ENCODE data around the gene ZNF646.

Gene ZNF646, protein sequence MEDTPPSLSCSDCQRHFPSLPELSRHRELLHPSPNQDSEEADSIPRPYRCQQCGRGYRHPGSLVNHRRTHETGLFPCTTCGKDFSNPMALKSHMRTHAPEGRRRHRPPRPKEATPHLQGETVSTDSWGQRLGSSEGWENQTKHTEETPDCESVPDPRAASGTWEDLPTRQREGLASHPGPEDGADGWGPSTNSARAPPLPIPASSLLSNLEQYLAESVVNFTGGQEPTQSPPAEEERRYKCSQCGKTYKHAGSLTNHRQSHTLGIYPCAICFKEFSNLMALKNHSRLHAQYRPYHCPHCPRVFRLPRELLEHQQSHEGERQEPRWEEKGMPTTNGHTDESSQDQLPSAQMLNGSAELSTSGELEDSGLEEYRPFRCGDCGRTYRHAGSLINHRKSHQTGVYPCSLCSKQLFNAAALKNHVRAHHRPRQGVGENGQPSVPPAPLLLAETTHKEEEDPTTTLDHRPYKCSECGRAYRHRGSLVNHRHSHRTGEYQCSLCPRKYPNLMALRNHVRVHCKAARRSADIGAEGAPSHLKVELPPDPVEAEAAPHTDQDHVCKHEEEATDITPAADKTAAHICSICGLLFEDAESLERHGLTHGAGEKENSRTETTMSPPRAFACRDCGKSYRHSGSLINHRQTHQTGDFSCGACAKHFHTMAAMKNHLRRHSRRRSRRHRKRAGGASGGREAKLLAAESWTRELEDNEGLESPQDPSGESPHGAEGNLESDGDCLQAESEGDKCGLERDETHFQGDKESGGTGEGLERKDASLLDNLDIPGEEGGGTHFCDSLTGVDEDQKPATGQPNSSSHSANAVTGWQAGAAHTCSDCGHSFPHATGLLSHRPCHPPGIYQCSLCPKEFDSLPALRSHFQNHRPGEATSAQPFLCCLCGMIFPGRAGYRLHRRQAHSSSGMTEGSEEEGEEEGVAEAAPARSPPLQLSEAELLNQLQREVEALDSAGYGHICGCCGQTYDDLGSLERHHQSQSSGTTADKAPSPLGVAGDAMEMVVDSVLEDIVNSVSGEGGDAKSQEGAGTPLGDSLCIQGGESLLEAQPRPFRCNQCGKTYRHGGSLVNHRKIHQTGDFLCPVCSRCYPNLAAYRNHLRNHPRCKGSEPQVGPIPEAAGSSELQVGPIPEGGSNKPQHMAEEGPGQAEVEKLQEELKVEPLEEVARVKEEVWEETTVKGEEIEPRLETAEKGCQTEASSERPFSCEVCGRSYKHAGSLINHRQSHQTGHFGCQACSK (N-terminal part only)

DNA sequence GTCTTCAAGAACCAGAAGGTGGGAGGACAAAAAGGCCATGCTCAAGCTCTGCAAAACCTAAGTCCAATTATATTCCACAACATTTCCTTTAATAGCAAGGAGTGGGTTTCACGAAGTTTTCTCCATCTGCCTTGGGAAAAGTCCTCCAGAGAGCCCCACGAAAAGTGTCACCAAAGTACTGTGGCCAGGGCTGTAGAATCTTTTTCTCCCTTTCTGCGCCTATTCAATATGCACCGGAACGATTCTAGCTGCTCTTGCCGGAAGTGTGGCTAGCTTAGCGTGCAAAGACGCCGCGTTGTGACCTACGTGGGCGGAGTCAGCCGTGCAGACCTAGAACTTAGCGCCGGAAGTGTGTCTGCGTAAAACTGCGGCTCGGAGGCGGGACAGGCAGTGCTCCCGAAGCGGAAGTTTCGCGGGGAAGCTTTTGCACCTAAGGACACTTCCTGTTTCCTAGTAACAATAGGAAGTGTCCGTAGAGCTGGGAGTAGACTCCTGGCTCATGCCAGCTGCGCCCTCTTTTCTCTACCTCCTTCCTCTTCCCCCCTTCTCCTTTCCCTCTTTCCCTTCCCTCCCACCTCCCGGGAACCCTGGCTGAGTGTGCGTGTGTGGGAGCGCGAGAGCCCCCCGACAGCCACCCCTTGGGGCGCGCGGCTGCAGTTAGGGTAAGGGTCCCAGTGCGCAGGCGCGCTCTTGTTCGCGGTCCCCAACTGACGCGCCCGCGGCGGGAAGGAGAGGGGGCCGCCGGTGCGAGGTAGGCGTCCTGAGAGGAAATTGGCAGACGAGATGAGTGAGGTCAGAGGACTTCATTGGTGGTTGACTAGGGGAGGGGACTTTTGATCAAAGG, at the start of gene ZNF646, which contains the start of gene ZNF668:
Gene ZNF646, plus strand, starts transcription at position 453 of the 844 bp plus-strand sequence. CDS start 1,903 bp downstream, outside the sequence.
Gene ZNF668, minus strand, starts transcription at position 271 of the 844 bp plus-strand sequence. CDS start 9,781 bp downstream, outside the sequence.
- H3K4me3 ChIP-seq (ENCODE audit: low read length) = peak within 1 kb of the TSS; percentile 99
- DNase-seq (ENCODE audit: low read depth) = peak; percentile 99
- TF ChIP-seq, protein P1, sequence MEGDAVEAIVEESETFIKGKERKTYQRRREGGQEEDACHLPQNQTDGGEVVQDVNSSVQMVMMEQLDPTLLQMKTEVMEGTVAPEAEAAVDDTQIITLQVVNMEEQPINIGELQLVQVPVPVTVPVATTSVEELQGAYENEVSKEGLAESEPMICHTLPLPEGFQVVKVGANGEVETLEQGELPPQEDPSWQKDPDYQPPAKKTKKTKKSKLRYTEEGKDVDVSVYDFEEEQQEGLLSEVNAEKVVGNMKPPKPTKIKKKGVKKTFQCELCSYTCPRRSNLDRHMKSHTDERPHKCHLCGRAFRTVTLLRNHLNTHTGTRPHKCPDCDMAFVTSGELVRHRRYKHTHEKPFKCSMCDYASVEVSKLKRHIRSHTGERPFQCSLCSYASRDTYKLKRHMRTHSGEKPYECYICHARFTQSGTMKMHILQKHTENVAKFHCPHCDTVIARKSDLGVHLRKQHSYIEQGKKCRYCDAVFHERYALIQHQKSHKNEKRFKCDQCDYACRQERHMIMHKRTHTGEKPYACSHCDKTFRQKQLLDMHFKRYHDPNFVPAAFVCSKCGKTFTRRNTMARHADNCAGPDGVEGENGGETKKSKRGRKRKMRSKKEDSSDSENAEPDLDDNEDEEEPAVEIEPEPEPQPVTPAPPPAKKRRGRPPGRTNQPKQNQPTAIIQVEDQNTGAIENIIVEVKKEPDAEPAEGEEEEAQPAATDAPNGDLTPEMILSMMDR (conservative IDR thresholded peaks at IDR 0.05; ENCODE audit: low read length) = no peak

DNA sequence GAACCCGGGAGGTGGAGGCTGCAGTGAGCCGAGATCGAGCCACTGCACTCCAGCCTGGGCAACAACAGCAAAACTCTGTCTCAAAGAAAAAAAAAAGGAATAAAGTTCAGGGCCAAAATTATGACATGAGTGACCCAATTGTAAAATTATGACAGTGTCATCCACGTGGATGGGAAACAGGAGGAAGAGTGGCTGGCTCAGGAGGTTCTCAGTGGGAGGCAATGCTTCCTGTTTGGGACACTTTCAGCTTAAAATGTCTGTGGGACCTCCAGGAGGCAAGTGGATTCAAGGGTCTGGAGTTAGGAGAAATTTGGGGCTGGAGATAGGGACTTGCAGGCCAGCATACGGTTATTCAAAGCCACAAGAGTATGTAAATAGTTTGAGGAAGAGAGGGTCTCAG, 48.9 kb upstream of the ZNF646 start:
- TF ChIP-seq, protein P1 (conservative IDR thresholded peaks at IDR 0.05; ENCODE audit: low read length) = no peak
- no peak overlapping the region for H3K4me3 ChIP-seq (ENCODE audit: low read length)
- DNase-seq (ENCODE audit: low read depth) = no peak

DNA sequence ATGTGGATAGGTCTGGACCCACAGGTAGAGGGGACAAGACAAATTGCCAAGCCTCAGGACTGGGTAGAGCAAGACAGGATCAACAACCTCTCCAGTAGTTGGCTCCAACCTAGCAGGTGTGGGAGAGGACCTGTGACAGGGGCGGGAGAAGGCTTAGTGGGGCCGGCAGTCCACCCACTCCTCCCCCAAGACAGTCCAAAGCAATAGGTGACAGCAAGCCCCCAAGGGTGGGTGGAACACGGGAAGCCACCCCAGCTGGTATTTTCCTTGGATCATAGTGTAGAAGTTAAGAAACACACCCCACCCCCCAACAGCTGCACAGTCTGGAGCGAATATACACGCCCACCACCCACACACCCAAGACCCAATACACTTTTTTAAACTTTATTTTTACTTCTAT, 45.0 kb upstream of the ZNF646 start:
- TF ChIP-seq, protein P1 (conservative IDR thresholded peaks at IDR 0.05; ENCODE audit: low read length) = no peak
- no peak for DNase-seq (ENCODE audit: low read depth)
- H3K4me3 ChIP-seq (ENCODE audit: low read length) = no peak overlapping the region

DNA sequence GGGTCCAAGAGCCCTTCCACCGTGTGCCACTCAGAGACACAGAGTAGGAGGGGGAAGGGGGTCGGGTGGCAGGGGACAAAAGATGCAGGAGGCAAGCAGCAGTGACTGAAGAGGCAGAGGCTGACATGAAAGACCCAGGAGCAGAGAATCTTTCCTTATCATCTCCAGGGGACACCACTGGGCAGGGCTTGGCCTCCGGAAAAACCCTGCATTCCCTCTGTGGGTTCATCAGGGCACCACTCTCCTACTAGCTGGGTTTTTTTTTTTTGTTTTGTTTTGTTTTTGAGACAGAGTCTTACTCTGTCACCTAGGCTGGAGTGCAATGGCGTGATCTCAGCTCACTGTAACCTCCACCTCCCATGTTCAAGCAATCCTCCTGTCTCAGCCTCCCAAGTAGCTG, 42.9 kb upstream of the ZNF646 start:
- no peak for DNase-seq (ENCODE audit: low read depth)
- TF ChIP-seq, protein P1 (conservative IDR thresholded peaks at IDR 0.05; ENCODE audit: low read length) = no peak
- no peak overlapping the region for H3K4me3 ChIP-seq (ENCODE audit: low read length)

DNA sequence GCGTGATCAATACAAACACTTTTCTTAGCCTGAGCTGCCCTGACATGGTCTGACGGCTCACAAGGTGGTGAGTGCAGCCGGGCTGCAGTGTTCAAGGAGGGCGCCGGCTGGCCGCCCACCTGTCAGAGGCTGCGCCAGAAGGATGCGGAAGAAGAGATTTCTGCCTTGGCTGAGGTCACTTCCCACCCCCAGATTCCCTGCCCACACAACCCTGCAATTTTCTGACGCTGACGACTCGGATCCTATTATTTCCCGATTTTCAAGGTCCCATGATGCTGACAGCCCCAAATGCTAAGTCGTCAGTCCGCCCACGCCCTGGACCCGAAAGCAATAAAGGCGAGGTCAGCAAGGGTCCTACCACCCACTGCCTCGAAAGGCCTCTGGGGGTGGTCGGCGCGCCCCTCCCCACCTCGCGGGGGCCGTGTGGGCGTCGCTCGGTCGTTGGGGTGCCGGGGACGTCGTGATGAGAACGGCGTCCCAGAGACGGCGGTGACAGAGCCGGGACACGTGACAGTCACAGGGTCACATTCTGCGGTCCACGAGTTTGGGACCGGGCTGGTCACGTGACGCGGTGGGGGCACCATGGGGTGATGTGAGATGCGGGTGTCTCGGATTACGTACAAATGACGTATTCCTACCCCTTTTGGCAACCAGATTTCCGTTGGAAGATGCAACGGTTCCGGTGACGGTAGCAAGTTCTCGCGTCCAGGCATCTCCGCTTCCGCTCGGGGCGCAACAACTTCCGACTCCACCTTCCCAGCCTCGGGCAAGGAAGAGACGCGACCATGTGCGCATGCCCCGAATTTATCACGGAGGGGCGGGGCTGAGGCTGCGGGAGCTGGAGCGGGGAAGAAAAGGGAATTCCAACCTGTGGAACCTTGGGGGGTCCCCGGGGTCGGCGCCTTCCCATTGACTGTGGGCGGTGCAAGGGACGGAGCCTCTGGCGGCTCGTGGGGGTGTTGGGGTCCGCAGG, 41.2 kb upstream of the ZNF646 start, which contains the start of gene STX4:
Gene STX4, plus strand, starts transcription at position 823 of the 973 bp plus-strand sequence. CDS start 248 bp downstream, outside the sequence.
- TF ChIP-seq, protein P1 (conservative IDR thresholded peaks at IDR 0.05; ENCODE audit: low read length) = 0 out of 2 replicates have a peak, but pooled peaks have one; percentile 4
- H3K4me3 ChIP-seq (ENCODE audit: low read length) = peak within 1 kb of the TSS; percentile 99
- peak; percentile 97 for DNase-seq (ENCODE audit: low read depth)
